ENCODE data around the gene SEL1L.

The SEL1L gene

DNA sequence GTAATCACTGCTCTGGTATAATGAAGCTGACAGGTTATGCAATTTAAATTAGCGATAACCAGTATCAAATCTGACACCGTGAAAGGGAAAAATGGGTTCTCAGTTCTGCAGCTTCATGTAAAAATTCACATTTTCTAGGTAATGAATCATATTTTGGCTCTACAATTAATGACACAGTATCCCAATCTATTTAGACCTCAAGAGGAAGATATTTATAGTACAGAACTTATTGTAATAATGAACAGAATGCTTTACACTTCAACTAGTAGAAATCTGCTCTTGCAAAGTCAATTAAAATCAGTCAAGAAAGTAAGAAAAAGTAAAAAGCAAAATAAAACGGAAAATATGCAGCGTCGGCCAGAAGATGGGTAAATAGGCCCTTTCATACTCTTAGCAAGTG is 24.3 kb downstream of the SEL1L start:
- no peak overlapping the region for H3K4me3 ChIP-seq (ENCODE audit: control insufficient read depth, low read depth, low read length)
- TF ChIP-seq, protein P1, sequence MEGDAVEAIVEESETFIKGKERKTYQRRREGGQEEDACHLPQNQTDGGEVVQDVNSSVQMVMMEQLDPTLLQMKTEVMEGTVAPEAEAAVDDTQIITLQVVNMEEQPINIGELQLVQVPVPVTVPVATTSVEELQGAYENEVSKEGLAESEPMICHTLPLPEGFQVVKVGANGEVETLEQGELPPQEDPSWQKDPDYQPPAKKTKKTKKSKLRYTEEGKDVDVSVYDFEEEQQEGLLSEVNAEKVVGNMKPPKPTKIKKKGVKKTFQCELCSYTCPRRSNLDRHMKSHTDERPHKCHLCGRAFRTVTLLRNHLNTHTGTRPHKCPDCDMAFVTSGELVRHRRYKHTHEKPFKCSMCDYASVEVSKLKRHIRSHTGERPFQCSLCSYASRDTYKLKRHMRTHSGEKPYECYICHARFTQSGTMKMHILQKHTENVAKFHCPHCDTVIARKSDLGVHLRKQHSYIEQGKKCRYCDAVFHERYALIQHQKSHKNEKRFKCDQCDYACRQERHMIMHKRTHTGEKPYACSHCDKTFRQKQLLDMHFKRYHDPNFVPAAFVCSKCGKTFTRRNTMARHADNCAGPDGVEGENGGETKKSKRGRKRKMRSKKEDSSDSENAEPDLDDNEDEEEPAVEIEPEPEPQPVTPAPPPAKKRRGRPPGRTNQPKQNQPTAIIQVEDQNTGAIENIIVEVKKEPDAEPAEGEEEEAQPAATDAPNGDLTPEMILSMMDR (conservative IDR thresholded peaks at IDR 0.05; ENCODE audit: control insufficient read depth, insufficient read depth, low read depth, low read length), result no peak
- no peak for DNase-seq (ENCODE audit: low read depth)

DNA sequence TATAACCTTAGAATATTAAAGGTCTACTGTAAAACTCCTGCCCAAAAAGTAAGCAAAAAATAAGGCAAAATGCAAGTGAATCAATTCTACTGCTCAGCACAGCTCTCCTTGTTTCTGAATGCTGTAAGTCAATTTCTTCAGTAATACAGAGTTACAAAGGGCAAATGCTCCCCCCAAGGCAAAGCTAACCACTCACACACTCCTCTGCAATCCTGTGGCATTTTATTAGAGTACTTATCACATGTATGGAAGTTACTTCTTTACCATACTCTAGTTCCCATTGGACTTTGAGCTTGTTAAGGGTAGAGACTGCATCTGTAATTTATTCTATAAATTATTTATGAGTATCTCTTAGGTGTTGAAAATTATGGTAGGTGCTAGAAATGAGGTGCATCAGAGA is 27.2 kb downstream of the SEL1L start:
- TF ChIP-seq, protein P1 (conservative IDR thresholded peaks at IDR 0.05; ENCODE audit: control insufficient read depth, insufficient read depth, low read depth, low read length), result no peak
- H3K4me3 ChIP-seq (ENCODE audit: control insufficient read depth, low read depth, low read length), result no peak overlapping the region
- no peak for DNase-seq (ENCODE audit: low read depth)

DNA sequence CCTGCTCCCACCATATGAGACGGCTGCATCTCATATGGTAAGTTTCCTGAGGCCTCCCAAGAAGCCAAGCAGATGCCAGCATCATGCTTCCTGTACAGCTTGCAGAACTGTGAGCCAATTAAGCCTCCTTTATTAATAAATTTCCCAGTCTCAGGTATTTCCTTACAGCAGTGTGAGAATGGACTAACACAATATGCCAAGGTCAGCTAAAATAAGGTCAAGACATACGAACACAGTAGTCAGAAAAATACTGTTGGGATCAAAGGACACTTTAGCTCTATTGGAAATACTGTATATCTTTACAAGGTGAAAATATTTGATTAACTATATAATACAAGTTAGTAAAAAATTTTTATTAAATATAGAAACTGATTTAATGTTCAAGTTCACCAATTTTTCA is 28.8 kb downstream of the SEL1L start:
- no peak overlapping the region for H3K4me3 ChIP-seq (ENCODE audit: control insufficient read depth, low read depth, low read length)
- TF ChIP-seq, protein P1 (conservative IDR thresholded peaks at IDR 0.05; ENCODE audit: control insufficient read depth, insufficient read depth, low read depth, low read length), result no peak
- DNase-seq (ENCODE audit: low read depth), result no peak

DNA sequence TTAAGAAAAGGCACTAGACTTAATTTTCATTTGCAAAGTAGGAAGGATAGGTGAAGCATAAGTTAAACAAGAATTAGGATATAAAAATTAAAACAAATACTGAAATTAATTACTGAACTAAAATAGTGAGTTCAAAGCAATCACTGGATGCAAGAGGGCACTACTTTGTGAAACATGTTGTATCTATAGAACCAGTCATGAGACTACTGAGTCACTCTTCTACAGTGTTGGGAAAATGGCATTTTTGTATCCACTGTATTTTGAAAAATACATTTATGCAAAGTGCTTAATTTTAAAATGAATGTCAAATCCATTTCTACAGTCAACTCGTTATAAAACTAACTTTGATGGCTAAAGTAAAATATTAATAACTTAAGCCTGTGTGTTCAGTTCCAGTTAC is 47.9 kb downstream of the SEL1L start:
- TF ChIP-seq, protein P1 (conservative IDR thresholded peaks at IDR 0.05; ENCODE audit: control insufficient read depth, insufficient read depth, low read depth, low read length), result no peak
- H3K4me3 ChIP-seq (ENCODE audit: control insufficient read depth, low read depth, low read length), result no peak overlapping the region
- DNase-seq (ENCODE audit: low read depth), result no peak

DNA sequence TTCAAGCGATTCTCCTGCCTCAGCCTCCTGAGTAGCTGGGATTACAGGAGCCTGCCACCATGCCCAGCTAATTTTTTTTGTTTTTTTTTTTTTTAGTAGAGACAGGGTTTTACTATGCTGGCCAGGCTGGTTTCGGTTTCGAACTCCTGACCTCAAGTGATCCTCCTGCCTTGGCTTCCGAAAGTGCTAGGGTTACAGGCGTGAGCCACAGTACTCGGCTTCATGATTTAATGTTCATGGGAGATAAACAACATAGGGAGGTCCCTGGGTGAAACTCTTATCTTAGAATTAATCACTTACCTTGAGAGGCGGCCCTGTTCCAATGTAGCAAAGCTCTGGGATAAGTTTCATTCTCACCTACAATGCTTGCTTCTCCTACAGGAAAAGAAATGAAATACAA is 48.3 kb downstream of the SEL1L start:
- TF ChIP-seq, protein P1 (conservative IDR thresholded peaks at IDR 0.05; ENCODE audit: control insufficient read depth, insufficient read depth, low read depth, low read length), result no peak
- no peak for DNase-seq (ENCODE audit: low read depth)
- no peak overlapping the region for H3K4me3 ChIP-seq (ENCODE audit: control insufficient read depth, low read depth, low read length)

DNA sequence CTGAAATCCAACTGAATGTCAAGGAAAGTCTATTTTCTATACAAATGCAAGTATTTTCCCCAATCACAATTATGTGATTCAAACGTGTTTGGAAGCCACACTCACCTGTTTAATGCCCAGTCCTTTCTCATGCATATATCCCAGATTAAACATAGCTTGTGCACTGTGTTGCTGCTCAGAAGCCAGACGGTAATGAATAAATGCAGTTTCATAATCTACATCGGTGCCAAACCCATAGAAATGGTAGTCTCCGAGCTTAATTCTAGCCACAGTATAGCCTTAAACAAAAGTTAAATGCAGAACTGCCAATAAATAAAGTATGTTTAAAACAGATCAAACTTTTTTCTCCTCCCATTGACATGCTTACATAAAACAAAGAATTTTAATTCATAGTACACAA is 49.5 kb downstream of the SEL1L start:
- no peak for DNase-seq (ENCODE audit: low read depth)
- TF ChIP-seq, protein P1 (conservative IDR thresholded peaks at IDR 0.05; ENCODE audit: control insufficient read depth, insufficient read depth, low read depth, low read length), result no peak
- no peak overlapping the region for H3K4me3 ChIP-seq (ENCODE audit: control insufficient read depth, low read depth, low read length)

DNA sequence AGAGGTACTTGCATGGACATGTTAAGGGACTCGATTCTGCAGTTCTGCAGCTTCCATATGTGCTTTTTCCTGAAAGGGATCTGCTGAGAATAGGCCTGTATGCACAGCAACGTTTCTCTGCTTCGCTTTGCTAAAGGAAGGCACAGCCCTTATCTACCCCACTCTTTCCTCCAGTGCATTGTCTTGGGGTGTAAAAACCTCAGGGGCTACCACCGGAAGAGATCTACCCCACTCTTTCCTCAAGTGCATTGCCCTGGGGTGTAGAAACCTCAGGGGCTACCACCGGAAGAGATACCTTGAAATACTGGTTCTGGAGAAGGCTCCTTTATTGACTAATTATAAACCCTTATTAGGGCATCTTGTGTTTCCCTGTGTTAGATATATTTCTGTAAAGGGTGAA is 52.9 kb downstream of the SEL1L start:
- TF ChIP-seq, protein P1 (conservative IDR thresholded peaks at IDR 0.05; ENCODE audit: control insufficient read depth, insufficient read depth, low read depth, low read length), result no peak
- DNase-seq (ENCODE audit: low read depth), result no peak
- no peak overlapping the region for H3K4me3 ChIP-seq (ENCODE audit: control insufficient read depth, low read depth, low read length)
